GM21515 (cell line): Measurements from ENCODE around the gene PPP1R12A.
"Not testable (repeated sequence)": the region's sequence is repeated elsewhere in the genome, so short reads cannot be mapped to it uniquely, and the experiment has no call there.

Experiments used
- ATAC-seq: cut with Tn5 transposase; IDR thresholded peaks from one replicate; pipeline ENCODE4 v1.9.1; 2021; ENCODE audit not compliant: unreplicated experiment

The PPP1R12A gene

DNA sequence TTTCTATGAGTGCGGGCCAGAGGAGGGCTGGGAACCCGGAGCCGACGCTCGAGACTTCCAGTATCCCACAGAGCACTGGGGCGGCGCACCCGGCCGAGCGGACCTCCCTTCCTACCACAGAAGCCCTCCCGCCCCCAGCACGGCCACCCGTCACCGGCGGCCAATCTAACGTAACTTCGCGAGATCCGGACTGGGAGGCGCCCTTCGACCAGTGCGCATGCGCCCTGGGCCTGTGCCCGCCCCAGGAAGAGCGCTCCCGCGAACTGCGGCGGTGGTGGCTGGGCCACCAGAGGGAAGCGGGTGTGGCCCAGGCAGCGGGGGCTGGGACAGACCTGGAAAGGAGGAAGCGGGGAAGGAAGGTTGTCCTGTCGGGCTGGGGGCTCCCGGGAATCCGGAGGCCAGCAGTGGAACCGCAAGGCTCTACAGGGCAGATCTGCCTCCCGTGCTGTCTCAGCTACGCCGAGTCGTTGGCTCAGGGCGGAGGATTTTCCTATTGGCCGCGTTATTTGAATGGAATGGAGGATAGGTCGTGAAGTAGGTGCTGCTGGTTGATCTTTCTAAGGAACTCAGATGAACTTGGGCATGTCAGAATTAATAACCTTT lies at the start of gene PPP1R12A:
Gene PPP1R12A, minus strand, starts transcription at position 77 of the 603 bp plus-strand sequence. CDS start 166 bp downstream, outside the sequence.
- peak; percentile 88 for ATAC-seq

DNA sequence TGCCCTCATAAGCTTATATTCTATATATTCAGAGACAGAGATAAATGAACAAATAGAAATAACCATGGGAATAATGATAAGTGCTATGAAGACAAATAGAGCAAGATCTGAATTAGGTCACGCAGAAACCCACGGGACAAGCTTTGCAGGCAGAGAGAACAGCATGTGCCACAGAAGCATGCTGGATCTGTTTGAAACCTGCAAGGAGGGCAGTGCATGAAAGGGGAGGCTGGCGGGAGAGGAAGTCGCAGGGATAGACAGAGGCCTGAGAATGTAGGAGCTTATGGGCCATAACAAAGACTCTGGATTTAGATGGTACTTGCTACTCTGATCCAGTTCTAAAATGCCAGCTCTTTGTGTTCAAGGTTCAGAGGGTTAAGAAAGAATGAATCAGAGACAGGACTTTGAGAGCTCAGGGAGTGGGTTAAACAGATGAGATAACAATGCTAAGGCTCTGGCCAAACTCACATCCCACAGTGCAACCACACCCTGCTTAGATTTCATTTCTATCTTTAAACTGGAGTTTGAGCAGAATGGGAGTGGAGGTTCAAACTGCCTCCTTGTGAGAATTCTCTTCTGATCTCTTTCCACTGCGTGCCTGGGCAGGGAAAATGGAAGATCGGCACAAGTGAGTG lies 49.2 kb upstream of the PPP1R12A start:
- no peak for ATAC-seq

DNA sequence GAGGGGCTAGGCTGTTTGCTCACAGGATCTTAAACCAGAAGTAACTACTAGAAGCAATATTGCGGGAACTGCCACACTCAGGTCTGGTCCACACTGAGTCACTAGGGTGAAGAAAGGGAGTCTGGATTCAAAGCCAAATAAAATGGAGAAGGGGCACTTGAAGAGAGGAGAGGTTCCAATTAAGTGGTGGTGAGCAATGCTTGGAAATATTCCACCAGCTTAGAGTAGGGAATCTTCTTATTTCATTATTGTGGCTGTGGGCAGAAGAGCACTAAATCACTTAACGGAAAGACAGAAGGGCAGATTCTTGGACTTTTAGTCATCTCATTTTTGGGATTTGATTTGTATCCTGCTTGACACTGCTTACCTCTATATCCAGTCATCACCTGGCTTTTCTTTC lies 48.6 kb upstream of the PPP1R12A start:
- no peak for ATAC-seq

DNA sequence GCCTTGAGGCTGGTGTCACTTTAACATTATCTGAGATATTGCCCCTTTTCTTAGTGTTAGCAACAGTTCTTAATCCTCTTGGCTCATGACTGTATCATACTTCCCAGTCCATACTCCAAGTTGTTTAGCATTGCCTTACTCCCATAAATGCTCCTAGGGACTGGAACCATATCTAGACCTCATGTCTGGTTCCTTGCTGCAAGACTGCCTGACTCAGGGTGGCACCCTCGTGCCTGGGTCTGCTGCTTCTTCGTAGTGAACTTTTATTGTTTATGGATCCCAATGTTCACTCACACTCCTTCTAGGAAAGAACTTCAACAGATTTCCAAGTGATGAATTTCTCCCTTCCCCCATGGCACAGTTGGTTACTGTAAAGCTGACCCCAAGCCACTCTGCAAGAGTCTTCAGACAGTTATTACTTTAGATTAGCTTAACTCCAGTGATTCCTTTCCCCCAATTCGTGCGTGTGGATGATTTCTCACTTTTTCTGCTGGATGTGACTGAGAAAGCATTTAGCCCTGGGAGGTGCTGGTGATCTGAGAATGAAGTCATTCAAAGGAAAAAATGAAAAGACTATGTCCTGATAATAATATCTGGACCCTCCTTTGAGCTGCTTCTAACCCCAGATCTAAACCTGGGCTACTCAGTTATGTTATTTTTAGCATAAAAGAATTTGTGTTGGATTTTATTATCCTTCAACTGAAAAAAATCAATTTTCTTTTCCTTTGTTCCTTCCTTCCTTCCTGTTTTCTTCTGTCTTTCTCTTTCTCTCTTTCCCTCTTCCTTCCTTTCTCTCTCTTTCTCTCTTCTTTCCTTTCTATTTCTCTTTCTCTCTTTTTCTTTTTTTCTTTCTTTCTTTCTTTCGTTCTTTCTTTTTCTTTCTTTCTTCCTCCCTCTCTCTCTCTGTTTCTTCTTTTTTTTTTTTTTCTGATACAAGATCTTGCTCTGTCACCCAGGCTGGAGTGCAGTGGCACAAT lies 47.5 kb upstream of the PPP1R12A start:
- ATAC-seq, result no peak

DNA sequence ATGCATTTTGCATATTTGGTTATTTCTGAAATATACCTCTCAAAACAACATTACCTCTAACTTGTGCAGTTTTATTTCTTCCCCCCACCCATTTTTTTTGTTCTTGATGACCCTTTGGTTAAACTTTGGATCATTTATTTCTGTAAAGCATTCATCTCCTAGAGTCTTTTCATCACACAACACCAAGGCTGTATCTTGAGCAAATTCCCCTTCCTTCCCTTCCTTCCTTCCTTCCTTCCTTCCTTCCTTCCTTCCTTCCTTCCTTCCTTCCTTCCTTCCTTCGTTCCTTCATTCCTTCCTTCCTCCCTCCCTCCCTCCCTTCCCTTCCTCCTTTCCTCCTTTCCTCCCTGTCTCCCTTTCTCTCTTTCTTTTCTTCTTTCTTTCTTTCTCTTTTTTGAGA lies 43.8 kb upstream of the PPP1R12A start:
- no peak for ATAC-seq

DNA sequence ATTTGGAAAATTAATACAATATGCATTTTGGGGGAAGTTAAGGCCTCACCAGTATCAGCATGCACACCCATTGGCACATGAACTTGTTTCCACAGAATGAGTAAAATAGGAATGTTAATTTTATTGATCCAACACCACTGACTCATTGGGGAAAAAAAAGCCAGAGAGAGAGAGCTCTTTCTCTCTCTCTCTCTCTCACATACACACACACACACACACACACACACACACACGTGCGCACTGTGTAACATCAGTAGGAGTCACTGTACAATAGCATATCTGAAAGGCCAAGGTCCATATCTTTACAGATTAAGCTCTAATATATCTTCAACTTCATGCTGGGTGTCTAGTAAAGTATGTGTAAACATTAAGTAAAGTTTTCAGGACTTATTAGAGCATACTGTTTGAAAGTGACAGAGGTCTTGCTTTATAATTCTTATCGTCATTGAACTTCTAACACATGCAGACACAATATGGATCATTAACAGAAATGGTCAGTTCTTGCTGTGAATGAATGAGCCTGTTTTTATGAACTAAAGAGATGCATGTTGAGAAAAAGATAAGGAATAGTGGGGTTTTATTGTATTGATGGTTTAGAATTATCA lies 43.1 kb upstream of the PPP1R12A start:
- not testable (repeated sequence) for ATAC-seq

DNA sequence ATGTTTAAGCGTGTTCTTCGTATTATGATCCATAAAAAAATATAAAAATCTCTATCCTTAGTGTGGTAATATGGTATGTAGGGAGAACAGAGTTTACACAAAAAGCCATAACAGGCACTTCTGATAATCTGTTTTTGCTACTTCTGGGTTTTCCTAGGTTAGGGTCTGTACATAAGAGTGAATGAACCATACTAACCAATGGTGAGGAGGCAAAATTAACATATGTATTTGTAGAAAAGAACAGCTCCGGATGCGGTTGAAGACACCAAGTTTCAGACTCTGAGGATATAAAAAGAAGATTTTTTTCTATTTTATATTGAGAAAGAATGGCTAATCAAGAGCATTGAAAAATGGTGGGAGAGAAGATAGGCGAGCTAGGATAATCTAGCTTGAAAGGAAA lies 40.2 kb upstream of the PPP1R12A start:
- ATAC-seq, result no peak

DNA sequence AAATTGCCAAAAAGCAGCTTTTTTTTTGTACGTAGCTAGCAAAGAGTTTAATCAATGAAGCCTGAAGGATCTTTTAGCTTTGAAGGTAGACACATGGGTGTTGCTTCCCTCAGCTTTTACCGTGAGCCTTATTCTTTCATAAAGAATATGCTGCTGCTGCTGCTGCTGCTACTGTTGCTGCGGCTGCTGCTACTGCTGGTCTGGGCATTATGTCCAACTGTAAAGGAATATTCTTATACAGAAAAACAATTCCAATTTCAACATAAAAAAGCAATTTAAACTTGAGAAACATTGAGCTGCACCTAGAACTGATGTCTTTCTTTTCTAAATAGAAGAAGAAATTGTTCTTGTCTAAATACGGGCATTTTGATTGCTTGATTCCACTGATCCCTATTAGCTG lies 38.9 kb upstream of the PPP1R12A start:
- ATAC-seq, result no peak

DNA sequence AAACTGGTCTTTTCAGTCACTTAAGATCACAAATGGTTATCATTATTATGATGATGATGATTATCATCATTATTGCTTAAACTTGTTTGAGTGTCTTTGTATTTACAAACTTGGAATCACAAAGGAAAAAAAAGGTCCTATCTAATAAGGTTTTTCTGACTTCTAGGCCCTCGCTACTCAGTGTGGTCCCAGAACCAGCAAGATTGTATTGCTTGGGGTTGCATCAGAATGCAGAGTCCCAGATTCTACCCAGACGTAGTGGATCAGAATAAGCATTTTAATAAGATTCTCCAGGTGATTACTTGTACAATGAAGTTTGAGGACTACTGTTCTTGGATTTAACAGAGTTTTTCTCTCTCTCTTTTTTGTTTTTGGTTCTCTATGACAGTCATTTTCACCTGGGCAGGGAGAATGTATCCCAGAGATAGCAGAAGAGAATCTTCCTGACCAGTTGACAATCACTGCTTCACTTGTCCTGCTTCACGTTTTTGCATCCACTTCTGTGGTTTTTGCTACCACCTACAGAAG lies 29.3 kb upstream of the PPP1R12A start:
- no peak for ATAC-seq

DNA sequence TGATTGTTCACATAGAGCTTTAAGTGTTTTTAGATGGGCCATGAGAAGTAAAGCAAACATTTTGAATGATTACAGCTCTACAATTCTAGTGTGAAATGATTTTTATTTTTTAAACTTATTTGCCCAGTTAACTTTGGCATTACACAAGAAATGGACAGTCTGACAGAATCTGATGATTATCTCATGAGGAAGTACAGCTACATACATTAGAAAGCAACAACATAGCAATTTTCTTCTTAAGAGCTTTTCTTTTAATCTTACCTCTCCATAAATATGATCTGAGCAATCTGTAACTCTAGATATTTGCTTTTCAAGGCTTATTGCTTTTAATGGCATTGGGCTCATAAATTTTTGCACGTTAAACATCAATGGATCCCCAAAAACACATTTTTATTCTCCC lies 26.5 kb upstream of the PPP1R12A start:
- no peak for ATAC-seq

DNA sequence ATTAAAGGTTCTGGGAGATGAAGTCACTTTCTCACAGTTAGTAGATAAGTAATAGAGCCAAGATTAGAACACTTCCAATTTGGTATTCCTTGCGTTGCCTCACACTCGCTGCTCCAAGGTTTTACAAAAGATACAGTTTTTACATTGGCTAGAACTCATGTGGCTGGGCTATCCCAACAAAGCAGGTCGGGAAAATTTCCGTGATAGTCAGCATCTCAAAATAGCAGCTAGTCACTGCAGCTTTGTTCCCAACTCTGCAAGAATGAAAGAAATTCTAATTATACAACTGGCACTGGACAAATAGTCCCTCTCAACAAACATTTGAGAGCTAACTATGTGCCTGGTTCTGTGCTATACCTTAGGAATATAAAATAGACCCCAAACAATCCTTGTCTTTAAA lies 24.6 kb upstream of the PPP1R12A start:
- no peak for ATAC-seq

DNA sequence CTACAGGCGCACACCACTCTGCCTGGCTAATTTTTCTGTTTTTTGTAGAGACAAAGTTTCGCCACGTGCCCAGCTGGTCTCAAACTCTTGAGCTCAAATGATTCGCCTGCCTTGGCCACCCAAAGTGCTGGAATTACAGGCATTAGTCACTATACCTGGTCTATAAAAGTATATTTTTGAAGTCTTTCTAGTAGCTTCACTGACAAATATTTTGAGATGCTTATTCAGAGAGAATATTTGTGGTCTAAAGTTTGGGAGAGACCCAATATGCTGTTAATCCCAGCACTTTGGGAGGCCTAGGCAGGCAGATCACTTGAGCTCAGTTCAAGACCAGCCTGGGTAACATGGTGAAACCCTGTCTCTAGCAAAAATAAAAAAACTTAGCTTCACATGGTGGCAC lies 22.0 kb upstream of the PPP1R12A start:
- no peak for ATAC-seq

DNA sequence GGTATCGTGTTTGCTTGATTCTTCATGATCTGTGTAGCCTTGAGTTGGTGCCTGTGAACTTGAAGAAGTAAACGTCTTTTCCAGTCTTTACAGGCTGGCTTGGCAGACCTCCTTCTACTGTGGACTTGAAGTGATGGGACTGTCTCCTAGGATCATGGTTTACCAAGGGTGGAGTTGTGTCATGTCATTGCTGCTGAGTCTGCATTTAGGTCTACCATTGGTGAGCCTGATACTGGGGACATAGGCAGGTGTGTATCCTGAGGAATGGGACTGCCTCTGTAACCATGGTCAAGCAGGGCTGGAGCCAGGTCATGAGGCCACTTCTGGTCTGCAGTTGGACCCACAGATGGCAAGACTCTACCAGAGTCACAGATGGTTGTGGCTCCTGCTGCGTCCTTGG lies 20.7 kb upstream of the PPP1R12A start:
- no peak for ATAC-seq

DNA sequence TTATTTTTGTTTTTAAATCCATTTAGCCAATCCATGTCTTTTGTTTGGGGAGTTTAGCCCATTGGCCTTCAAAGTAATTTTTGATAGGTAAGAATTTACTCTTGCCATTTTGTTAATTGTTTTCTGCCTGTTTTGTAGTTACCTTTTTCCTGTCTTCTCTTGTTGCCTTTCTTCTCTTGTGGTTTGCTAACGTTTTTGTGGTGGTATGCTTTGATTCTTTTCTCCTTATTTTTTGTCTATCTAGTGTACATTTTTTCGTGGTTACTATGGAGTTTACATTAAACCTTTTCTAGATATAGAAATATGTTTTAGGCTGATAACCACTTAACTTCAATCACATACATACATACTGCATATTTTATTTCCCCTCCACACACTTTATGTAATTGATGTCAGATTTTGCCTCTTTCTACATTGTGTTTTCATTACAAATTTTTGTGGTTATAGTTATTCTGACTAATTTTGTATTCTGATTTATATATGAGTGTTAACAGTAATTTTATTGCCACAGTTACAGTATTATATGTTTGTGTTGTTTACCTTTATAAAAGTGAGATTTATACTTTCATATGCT lies 19.2 kb upstream of the PPP1R12A start:
- no peak for ATAC-seq

DNA sequence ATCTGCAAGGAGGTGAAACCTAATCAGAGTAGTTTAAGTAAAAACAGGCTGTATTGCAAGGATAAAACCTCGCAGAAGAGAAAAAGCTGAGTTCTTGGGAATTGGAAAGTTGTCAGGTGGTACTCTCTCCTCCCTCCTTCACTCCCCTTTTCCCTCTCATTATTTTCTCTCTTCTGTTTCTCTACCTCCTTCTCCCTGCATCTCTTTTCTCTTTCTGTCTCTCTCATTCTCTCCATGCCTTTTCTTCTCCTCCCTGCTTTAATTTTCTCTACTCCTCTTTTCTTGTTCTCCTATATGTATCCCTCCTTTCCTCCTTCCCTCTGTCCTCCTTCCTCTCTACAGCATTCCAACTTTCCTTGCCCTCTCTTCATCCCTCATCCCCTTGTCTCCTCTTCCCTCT lies 14.2 kb upstream of the PPP1R12A start:
- no peak for ATAC-seq

DNA sequence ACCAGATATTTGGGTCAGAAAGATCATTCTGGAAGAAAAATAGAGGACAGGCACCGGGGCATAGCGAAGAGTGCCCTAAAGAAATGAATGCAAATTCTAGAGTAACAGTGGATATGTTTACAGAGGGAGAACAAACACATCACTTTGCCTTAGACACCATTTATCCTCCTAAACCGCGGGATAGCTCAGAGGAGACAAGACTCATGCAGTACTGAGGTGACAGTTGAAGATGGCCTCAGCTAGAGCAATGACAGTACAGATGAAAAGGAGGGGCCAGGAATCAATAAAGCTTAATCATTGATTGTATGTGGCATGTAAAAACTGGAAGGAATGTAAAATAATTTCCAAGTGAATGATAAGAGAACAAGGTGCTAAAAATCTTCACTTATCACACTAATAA lies 10.5 kb upstream of the PPP1R12A start:
- no peak for ATAC-seq

DNA sequence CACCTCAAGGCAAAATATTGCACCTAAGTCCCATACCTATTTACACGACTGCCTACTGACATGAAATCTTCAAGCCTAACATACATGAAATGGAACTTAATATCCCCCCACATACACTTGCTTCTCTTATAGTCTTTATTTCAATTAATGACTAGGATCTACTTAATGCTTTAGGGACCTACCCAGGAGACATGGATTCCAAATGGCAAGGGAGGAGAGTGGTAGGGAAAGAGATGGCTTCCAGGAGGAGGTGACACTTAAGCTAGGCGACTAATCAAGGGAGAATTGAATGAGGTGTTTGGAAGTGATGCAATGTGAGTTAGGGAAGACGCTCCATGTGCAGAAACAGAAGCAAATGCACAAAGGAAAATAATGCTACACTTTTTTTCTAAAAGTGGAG lies 9.7 kb upstream of the PPP1R12A start:
- ATAC-seq, result no peak

DNA sequence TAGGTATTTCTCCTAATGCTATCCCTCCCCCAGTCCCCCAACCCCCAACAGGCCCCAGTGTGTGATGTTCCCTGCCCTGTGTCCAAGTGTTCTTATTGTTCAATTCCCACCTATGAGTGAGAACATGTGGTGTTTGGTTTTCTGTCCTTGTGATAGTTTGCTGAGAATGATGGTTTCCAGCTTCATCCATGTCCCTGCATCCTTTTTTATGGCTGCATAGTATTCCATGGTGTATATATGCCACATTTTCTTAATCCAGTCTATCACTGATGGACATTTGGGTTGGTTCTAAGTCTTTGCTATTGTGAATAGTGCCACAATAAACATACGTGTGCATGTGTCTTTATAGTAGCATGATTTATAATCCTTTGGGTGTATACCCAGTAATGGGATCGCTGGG lies 7.9 kb upstream of the PPP1R12A start:
- not testable (repeated sequence) for ATAC-seq

DNA sequence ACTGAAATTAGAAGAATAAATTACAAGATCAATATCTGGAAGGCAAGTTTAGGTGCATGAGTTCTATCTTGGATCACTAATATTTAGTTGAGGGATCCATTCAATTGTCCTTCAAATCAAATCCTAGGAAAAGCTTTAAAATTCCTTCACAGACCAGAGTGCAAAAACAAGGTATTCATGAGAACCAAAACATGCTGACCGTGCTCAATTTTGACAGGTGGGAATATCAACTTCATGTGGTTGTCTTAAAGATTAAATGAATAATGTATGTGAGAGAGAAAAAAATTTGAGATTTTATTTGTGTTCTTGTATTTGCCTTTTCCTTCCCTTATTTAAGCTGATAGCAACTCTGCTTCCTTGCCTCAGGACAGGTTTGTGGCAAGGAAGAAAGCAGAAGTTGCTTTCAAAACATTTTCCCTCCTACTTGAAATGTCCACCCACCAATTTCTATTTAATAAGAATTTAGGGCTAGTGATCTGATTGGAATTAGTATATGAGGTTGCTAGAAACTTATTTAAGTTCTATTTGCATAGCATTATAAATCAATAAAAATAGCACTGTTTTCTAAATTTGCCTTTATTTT lies 4.9 kb upstream of the PPP1R12A start:
- no peak for ATAC-seq

DNA sequence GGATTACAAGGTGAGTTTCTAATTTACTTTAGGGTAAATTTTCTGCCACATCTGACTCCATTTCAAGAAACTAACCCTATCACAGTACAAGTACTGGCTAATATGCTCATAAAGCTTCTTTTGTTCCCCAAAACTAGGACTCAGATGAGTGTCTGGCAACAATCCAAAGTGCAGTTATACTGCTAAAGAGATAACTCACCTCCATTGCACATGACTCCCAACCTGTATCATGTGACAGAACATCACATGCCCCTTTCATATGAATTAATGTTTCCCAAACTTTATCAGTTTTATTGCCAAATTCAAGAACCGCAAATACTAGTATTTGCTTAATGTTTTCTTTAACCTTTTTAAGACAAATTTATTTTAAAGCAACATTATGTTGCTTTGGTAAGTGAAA lies 3.9 kb upstream of the PPP1R12A start:
- ATAC-seq, result no peak

DNA sequence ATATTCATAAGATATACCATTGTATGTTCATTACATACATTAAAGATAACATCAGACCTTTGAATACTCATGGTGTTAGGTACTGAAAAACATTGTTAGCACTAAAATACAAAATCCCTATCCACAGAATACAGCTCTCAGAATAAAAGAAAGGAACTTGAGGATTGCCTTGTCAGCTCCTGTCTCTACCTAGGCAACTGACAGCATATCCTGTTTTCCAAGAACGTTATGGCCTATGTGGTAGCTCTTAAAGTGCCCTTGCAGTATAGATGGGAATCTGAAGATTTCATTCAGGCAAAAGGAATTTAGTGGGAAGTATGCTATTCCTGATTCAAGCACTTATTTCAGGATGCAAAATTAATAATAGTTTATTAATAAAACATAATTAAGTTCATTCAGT lies 1.8 kb upstream of the PPP1R12A start:
- no peak for ATAC-seq
